GM18519 (cell line): ENCODE data around the gene IRGC.

Source experiments
- ATAC-seq: cut with Tn5 transposase; IDR thresholded peaks from one replicate; pipeline ENCODE4 v1.9.1; 2021; ENCODE audit warnings: mild to moderate bottlenecking, moderate library complexity; ENCODE audit not compliant: unreplicated experiment, low FRiP score

Gene IRGC

GRCh38 chr19:43690444-43690843 is 25.4 kb upstream of the IRGC start:
- no peak for ATAC-seq

DNA sequence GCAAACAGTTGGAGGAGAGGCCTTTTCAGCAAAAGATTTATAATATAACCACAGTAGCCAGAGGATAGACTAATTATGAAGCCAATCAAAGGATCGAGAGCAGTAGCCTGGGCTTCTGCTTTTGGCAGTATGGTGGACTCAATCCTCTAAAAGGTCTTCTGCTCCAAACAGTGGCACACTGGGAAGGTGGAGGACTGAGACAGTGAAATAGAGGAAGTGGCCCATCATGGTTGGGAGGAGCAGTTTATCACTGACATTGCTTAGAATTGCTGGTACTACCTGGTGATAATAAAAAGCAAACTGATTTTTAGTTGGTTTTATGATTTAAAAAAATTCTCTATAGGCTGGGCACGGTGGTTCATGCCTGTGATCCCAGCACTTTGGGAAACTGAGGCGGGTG is 25.0 kb upstream of the IRGC start:
- ATAC-seq: no peak

- no peak for ATAC-seq
These were observed 24.1 kb upstream of the IRGC start for GRCh38 chr19:43691755-43692154.

DNA sequence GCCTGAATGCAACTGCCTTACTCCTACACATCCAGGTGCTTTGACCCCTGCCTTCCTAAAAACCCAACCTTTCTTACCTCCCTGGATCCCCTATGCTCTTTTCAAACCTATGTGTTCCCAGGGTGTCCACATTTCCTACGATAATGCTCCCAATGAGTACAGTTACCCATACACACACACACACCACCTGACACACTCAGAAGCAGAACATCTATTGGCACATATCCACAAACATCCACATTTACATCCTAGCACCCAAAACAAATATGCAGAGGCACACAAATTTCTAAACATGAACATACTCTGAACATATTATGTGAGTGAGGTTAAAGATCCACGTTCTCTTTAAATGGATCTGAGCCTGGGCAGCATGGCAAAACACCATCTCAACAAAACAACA is 23.5 kb upstream of the IRGC start:
- ATAC-seq: no peak

DNA sequence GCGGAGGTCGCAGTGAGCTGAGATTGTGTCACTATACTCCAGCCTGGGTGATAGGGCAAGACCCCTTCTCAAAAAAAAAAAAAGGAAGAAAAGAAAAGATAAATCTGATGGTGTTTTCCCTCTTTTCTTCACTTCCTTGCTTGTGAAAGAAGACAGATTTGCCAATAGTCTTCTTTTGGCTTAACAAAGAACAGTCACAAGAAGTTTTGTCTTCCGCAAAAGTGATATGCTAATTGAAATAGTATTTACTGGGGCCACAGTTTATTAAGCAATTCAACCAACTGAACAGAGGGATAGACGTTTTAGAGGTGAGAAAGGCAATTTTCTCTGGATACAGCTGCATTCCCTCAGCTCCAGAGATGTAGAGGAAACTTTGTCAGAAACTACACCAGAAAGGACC is 23.0 kb upstream of the IRGC start:
- no peak for ATAC-seq

DNA sequence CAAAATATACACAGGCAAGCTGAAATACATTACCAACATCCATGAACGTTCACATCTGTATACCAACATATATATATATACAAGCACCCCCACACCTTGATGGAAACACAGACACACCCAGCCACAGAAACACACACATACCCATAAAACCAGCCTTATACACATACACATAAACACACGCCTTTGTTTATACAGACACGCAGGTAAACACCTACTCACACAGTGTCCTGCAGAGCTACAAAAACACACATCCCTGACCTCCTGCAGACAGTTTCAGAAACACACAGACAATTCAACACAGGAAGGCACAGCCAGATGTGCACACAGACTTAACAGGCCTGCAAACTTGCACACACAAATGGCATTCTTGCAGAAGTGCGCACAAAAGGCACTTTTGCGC is 21.3 kb upstream of the IRGC start:
- ATAC-seq: no peak

DNA sequence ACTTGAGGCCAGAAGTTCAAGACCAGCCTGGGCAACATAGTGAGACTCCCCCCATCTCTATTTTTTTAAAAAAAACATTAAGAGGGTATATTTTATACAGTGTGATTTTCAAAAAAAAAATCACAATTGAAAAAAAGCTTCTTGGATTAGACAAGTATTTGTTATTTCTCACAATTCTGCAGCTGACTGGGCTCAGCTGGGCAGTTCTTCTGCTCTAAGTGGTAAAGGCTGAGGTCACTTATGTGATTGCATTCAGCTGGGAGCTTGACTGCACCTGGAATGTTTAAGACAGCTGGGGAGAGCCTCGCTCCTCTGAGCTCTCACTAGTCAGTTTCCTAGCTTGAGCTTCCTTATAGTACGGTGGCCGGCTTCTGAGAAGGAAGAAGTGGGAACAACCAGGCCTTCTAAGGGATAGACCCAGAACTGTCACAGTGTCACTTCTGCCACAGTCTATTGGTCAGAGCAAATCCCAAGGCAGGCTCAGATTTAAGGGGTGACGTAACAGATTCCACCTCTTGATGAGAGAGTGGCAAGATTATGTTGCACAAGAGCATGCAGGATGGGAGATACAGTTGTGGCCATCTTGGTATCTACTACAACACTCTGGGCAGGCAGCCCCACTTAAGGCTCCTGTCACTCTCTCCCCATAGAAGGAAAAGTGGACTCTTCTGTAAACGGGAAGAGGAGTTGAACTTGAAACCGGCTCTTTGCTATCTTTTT is 19.7 kb upstream of the IRGC start:
- ATAC-seq: no peak

DNA sequence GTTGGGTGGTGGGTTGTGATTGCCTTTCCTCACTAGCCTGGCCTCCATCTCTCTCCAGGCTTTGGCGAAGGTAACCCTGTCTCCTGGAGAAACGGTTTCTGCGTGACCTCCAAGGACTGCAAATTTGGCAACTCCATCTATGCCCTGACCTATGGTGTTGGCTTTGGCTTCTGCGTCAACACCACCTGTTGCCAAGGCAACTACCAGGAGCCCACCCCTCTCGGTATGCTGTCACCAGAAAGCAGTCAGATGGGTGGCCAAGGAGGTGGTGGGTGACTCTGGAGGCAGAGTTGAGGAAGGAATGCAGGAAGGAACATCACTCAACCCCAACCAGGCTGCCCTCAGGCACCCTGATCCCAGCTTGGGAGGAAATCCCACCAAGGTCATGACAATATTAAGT is 18.6 kb upstream of the IRGC start:
- no peak for ATAC-seq

GRCh38 chr19:43699506-43700394 is 16.1 kb upstream of the IRGC start:
- ATAC-seq: no peak

- no peak for ATAC-seq
These were observed 15.4 kb upstream of the IRGC start for GRCh38 chr19:43700395-43701000.

DNA sequence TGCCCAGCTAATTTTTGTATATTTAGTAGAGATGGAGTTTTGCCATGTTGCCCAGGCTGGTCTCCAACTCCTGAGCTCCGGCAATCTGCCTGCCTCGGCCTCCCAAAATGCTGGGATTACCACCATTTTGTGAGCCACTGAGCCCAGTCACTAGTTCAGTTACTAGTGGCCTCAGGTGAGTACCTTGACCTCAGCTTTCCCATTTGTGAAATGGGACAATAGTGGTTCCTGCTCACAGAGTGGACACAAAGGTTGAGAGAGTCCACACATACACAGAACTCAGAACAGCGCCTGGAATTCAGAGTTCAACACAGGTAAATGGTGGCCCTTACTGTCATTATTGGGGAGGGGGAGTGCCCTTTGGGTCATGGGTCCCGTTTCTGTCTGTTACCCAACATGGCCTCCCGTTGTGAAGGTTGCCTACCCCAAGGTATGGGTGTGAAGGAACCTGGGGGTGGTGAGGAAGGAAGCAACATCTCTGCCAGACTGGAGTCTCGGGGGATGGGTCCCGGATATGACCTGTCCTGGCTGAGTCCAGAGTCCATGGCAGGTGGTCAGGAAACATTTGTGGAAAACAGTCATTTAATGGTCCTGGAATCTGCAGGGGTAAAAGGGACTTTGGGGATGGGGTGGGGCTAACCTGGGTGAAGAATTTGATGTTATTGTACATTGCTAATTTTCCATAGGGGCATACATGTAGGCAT is 11.7 kb upstream of the IRGC start:
- ATAC-seq: no peak

GRCh38 chr19:43705729-43706128 is 10.1 kb upstream of the IRGC start:
- ATAC-seq: no peak

- no peak for ATAC-seq
These were observed 8.6 kb upstream of the IRGC start for GRCh38 chr19:43707158-43707712.

- no peak for ATAC-seq
These were observed 7.2 kb upstream of the IRGC start for GRCh38 chr19:43708716-43709115.

GRCh38 chr19:43711751-43712355 is 4.0 kb upstream of the IRGC start:
- ATAC-seq: no peak

GRCh38 chr19:43713208-43713607 is 2.7 kb upstream of the IRGC start:
- ATAC-seq: no peak

GRCh38 chr19:43718627-43719377 is 2.9 kb downstream of the IRGC start:
- ATAC-seq: no peak

GRCh38 chr19:43719378-43719868 is 3.5 kb downstream of the IRGC start:
- no peak for ATAC-seq

- ATAC-seq: no peak
These were observed 4.0 kb downstream of the IRGC start for GRCh38 chr19:43719918-43720317.
